CD4-positive, alpha-beta T cell treated with Interferon gamma for 1 hour (primary cell): ENCODE results near the gene NPAS3.

Experiments used
- DNase-seq: peaks from one replicate; pipeline ENCODE4 v3.0.0-alpha.2; 2020

The NPAS3 gene

GRCh38 chr14:33490555-33490954 is 551.9 kb downstream of the NPAS3 start:
- DNase-seq, result no peak

- DNase-seq, result no peak
Observed at GRCh38 chr14:33491112-33491511, 552.4 kb downstream of the NPAS3 start.

GRCh38 chr14:33492491-33492890 is 553.8 kb downstream of the NPAS3 start:
- no peak for DNase-seq

- DNase-seq, result no peak
Observed at GRCh38 chr14:33493266-33493665, 554.6 kb downstream of the NPAS3 start.

GRCh38 chr14:33493990-33494389 is 555.3 kb downstream of the NPAS3 start:
- DNase-seq, result no peak

- DNase-seq, result no peak
Observed at GRCh38 chr14:33499687-33500086, 561.0 kb downstream of the NPAS3 start.

- DNase-seq, result no peak
Observed at GRCh38 chr14:33504246-33505099, 565.8 kb downstream of the NPAS3 start.

GRCh38 chr14:33505266-33505962 is 566.7 kb downstream of the NPAS3 start:
- DNase-seq, result no peak

GRCh38 chr14:33505963-33506329 is 567.3 kb downstream of the NPAS3 start:
- DNase-seq, result no peak

GRCh38 chr14:33508126-33509062 is 569.7 kb downstream of the NPAS3 start:
- no peak for DNase-seq

GRCh38 chr14:33509454-33509853 is 570.8 kb downstream of the NPAS3 start:
- DNase-seq, result no peak

GRCh38 chr14:33510063-33510481 is 571.4 kb downstream of the NPAS3 start:
- no peak for DNase-seq

- DNase-seq, result no peak
Observed at GRCh38 chr14:33510991-33511390, 572.3 kb downstream of the NPAS3 start.

GRCh38 chr14:33511851-33512640 is 573.4 kb downstream of the NPAS3 start:
- DNase-seq, result no peak

- DNase-seq, result no peak
Observed at GRCh38 chr14:33515441-33515840, 576.8 kb downstream of the NPAS3 start.

GRCh38 chr14:33515899-33516298 is 577.2 kb downstream of the NPAS3 start:
- no peak for DNase-seq

- no peak for DNase-seq
Observed at GRCh38 chr14:33516898-33517436, 578.3 kb downstream of the NPAS3 start.

GRCh38 chr14:33521192-33521591 is 582.5 kb downstream of the NPAS3 start:
- DNase-seq, result no peak

- DNase-seq, result no peak
Observed at GRCh38 chr14:33524244-33524643, 585.6 kb downstream of the NPAS3 start.

- no peak for DNase-seq
Observed at GRCh38 chr14:33525626-33526025, 586.9 kb downstream of the NPAS3 start.

GRCh38 chr14:33527023-33527634 is 588.5 kb downstream of the NPAS3 start:
- DNase-seq, result no peak

- no peak for DNase-seq
Observed at GRCh38 chr14:33528655-33529054, 590.0 kb downstream of the NPAS3 start.
